Endothelial cell of umbilical vein (primary cell): ENCODE results near the gene RIMBP2. TPM values are rescaled to one million over a fixed set of nuclear protein-coding genes. Genes with fewer than 3 reads are reported as not detected.

Experiments
- BruUV-seq: library from RNA; stranded (reverse); fragments of 400-500 nt; replicated peaks from 2 replicates; lab custom pipeline; 2021; lab: Mats Ljungman, UMichigan
- CTCF ChIA-PET: fragments of 300-600, 350-600 bp; sonication (Branson Sonifier 250); formaldehyde crosslinking; loops from one replicate; lab custom pipeline; 2021; ENCODE audit warnings: antibody characterized with exemption, inconsistent platforms; lab: Charles Lee
- POLR2A ChIA-PET: fragments of 300-600, 350-600 bp; sonication (Branson Sonifier 250); formaldehyde crosslinking; loops from one replicate; lab custom pipeline; 2021; ENCODE audit warnings: antibody characterized with exemption, inconsistent platforms; lab: Charles Lee
- DNase-seq: peaks from one replicate; pipeline ENCODE4 v3.0.0-alpha.2; 2011; ENCODE audit warnings: low read depth, low spot score
- FAIRE-seq: peaks from 2 replicates; lab custom pipeline; 2011; peaks lifted over from hg19 to GRCh38; lab: Jason Lieb, UNC
- H2AFZ ChIP-seq: 2 replicates; pipeline ENCODE4 v1.6.0; 2012; ENCODE audit warnings: low read depth, low read length, control low read depth, inconsistent platforms
- H3K27ac ChIP-seq: 2 replicates; pipeline ENCODE4 v1.5.1; 2011; ENCODE audit warnings: low read depth, mild to moderate bottlenecking, control low read depth, low read length, moderate library complexity; ENCODE audit not compliant: insufficient read depth
- H3K27me3 ChIP-seq, 2 experiments: 2 replicates each; pipeline versions ENCODE4 v1.6.0 to v1.6.1; 2011; ENCODE audit warnings: low read length in 2 of 2, mixed read lengths in 1 of 2; ENCODE audit not compliant: control insufficient read depth in 2 of 2, insufficient read depth in 2 of 2
- H3K36me3 ChIP-seq, 2 experiments: 2 replicates in 1 of 2; 3 replicates in 1 of 2; pipeline ENCODE4 v1.5.1; 2011; ENCODE audit warnings: low read length in 2 of 2, mild to moderate bottlenecking in 1 of 2, moderate library complexity in 1 of 2; ENCODE audit not compliant: control insufficient read depth in 2 of 2, insufficient read depth in 2 of 2; ENCODE audit errors: extremely low read depth in 1 of 2
- H3K4me1 ChIP-seq: 3 replicates; pipeline ENCODE4 v1.5.1; 2011; ENCODE audit warnings: mild to moderate bottlenecking, low read length; ENCODE audit not compliant: control insufficient read depth, insufficient read depth; ENCODE audit errors: extremely low read depth
- H3K4me2 ChIP-seq: 2 replicates; pipeline ENCODE4 v1.6.1; 2011; ENCODE audit warnings: low read length, control low read depth, mixed read lengths; ENCODE audit not compliant: insufficient read depth
- H3K4me3 ChIP-seq, 3 experiments: fragments of 200-600 bp in 1 of 3; sonication (generic), shearing (Covaris generic) in 1 of 3; replicated peaks in 1 of 3; 2 replicates each; pipeline ENCODE4 v1.5.1; 2011 to 2016; ENCODE audit warnings: control low read depth in 3 of 3, low read length in 3 of 3, mild to moderate bottlenecking in 2 of 3, inconsistent platforms in 1 of 3, low read depth in 1 of 3, moderate library complexity in 1 of 3; ENCODE audit not compliant: insufficient read depth in 1 of 3
- H3K79me2 ChIP-seq: 2 replicates; pipeline ENCODE4 v1.6.0; 2012; ENCODE audit warnings: low read length, inconsistent platforms; ENCODE audit not compliant: control insufficient read depth, insufficient read depth
- H3K9ac ChIP-seq: replicated peaks from 2 replicates; pipeline ENCODE3; 2011; ENCODE audit warnings: low read length, control low read depth; ENCODE audit not compliant: insufficient read depth; ENCODE audit errors: extremely low read depth
- H3K9me1 ChIP-seq: replicated peaks from 3 replicates; pipeline ENCODE4 v1.6.0; 2011; ENCODE audit warnings: mild to moderate bottlenecking, low read length; ENCODE audit not compliant: control insufficient read depth, insufficient read depth; ENCODE audit errors: extremely low read depth
- H3K9me3 ChIP-seq: replicated peaks from 2 replicates; pipeline ENCODE4 v1.5.1; 2012; ENCODE audit warnings: low read length, inconsistent platforms; ENCODE audit not compliant: control insufficient read depth, insufficient read depth
- H4K20me1 ChIP-seq: replicated peaks from 2 replicates; pipeline ENCODE3; 2011; ENCODE audit warnings: mild to moderate bottlenecking, low read length; ENCODE audit not compliant: control insufficient read depth, insufficient read depth; ENCODE audit errors: extremely low read depth
- CTCF ChIP-seq, 2 donors: IDR thresholded peaks; 1 replicate in 1 of 2; 2 replicates in 1 of 2; pipeline ENCODE4 v1.5.1; 2011; ENCODE audit warnings: low read length in 2 of 2, mild to moderate bottlenecking in 2 of 2, moderate library complexity in 2 of 2, control low read depth in 1 of 2, inconsistent platforms in 1 of 2, low read depth in 1 of 2; ENCODE audit not compliant: insufficient read depth in 1 of 2; ENCODE audit errors: extremely low read depth in 1 of 2
- EZH2 ChIP-seq: IDR thresholded peaks from 2 replicates; pipeline ENCODE4 v1.6.1; 2012; ENCODE audit warnings: borderline replicate concordance, low read depth, mild to moderate bottlenecking, moderate library complexity, low read length, inconsistent platforms; ENCODE audit not compliant: severe bottlenecking
- FOS ChIP-seq: IDR thresholded peaks from 2 replicates; pipeline ENCODE4 v1.6.1; 2011; ENCODE audit warnings: mild to moderate bottlenecking, low read length, moderate library complexity, borderline replicate concordance; ENCODE audit not compliant: insufficient read depth
- GATA2 ChIP-seq: IDR thresholded peaks from 2 replicates; pipeline ENCODE4 v1.7.0; 2011; ENCODE audit warnings: low read depth, mild to moderate bottlenecking, moderate library complexity, mixed read lengths, low read length; ENCODE audit not compliant: insufficient read length, insufficient read depth
- JUN ChIP-seq: IDR thresholded peaks from 2 replicates; pipeline ENCODE4 v1.6.1; 2011; ENCODE audit warnings: borderline replicate concordance, low read depth; ENCODE audit not compliant: insufficient read length, insufficient read depth
- MYC ChIP-seq: IDR thresholded peaks from one replicate; pipeline ENCODE4 v1.6.1; 2011; ENCODE audit warnings: mild to moderate bottlenecking, low read depth, low read length
- POLR2A ChIP-seq: IDR thresholded peaks from 2 replicates; pipeline ENCODE4 v1.6.1; 2012; ENCODE audit warnings: low read depth, mild to moderate bottlenecking, control low read depth, low read length
- POLR2AphosphoS5 ChIP-seq: IDR thresholded peaks from 2 replicates; pipeline ENCODE4 v1.6.1; 2012; ENCODE audit warnings: low read depth, mild to moderate bottlenecking, control low read depth, low read length, moderate library complexity; ENCODE audit not compliant: insufficient read depth
- dilution Hi-C: fragments of 300-500 bp; cut with MboI; formaldehyde crosslinking; loops from one replicate; pipeline ENCODE4 v1.15.0; 2019; ENCODE audit warnings: low sequenced_read_pairs; ENCODE audit not compliant: extremely low pct_ligation_motif_present
- intact Hi-C: fragments of 100-400 bp; cut with micrococcal nuclease; formaldehyde crosslinking; loops from one replicate; pipeline ENCODE4 v1.10.0; 2022
- polyA plus RNA-seq, 4 experiments: library from polyadenylated mRNA; depleted of rRNA in 3 of 4; stranded (reverse) in 3 of 4; unstranded in 1 of 4; fragments of >200 nt; gene quantifications; 2 replicates each; pipeline versions ENCODE4 v1.2.1 to v1.2.3, GENCODE V29; 2011 to 2012; ENCODE audit warnings: missing spikeins in 1 of 4
- total RNA-seq: library from RNA; stranded (reverse); gene quantifications from 2 replicates; pipeline ENCODE4 v1.2.3, GENCODE V29; 2021
- TF ChIP-seq, protein P1 (sequence below): IDR thresholded peaks from 2 replicates; pipeline ENCODE4 v1.6.1; 2011; ENCODE audit not compliant: insufficient read depth, insufficient read length

The RIMBP2 gene
- total and polyA plus RNA-seq, 2 donors (not counting 3 experiments of a cell fraction or from before 2014, with no cell fraction given) = 0.04 TPM; not detected in 1

DNA sequence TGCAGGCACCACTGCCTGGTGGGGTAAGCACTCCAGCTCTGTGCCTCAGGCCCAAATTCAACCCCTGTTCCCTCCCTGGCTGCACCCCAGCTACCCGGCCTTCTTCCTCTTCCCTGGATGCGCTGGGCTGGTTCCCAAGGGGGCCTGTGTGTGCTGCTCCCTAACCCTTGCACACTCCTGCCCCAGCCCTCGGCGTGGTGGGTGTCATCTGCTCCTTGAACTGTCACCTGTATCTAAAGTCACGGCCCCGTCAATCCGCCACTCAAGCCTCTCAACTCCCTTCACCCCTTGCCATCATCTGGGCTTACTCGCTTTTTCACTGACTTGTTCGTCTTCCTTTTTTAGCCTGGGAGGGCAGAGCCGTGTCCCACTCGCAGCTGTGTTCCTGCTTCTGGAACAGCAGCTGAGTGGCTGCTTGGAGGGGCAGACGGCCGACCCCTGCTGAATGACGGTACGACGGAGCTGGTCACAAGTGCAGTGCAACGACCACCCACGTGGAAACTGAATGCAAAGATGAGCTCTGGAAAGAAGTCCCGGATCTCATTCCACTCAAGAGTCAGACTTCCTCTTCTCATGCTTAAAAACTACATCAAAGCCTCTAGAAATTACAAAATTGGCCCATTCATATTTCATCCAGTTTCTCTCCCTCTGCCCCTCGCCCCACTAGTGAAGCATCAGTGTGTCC lies 239.5 kb downstream of the RIMBP2 start:
- Histone ChIP-seq H3K4me1 (no peaks in the 10 kb centered on the region), H4K20me1 (no peaks in the 10 kb centered on the region), H3K27me3 (no peaks in the 10 kb centered on the region), H3K27ac (no peak overlapping the region), H3K79me2 (no peaks in the 10 kb centered on the region), H3K36me3 (no peaks in the 10 kb centered on the region), H3K4me2 (no peak overlapping the region), H3K9ac (no peak overlapping the region), H3K4me3 (no peak overlapping the region), H3K9me3 (peaks cover 7% of the 10 kb centered on the region), H3K9me1 (no peaks in the 10 kb centered on the region), H2AFZ (no peak overlapping the region)
- DNase-seq (no peak), FAIRE-seq (no peak)
- TF ChIP-seq, protein P1, sequence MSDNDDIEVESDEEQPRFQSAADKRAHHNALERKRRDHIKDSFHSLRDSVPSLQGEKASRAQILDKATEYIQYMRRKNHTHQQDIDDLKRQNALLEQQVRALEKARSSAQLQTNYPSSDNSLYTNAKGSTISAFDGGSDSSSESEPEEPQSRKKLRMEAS = no peak
- no peak for TF ChIP-seq POLR2A
- no peak for TF ChIP-seq POLR2AphosphoS5
- TF ChIP-seq JUN = no peak
- no peak for TF ChIP-seq MYC
- TF ChIP-seq EZH2 = no peak
- no peak for TF ChIP-seq GATA2
- no peak for TF ChIP-seq FOS
- TF ChIP-seq CTCF (IDR thresholded peaks at IDR 0.05; ENCODE audit: extremely low read depth in 1 of 2, insufficient read depth in 1 of 2, low read depth in 1 of 2, low read length in 2 of 2) = no peak
- dilution Hi-C loops (no loop called here), intact Hi-C loops (no loop called here)
- ChIA-PET POLR2A (no interaction called here), CTCF (no interaction called here)
- BruUV-seq = no TSS peak
